Effector CD8-positive, alpha-beta T cell (primary cell): Measurements from ENCODE around the gene FAM229B.
"Not testable (repeated sequence)": the region's sequence is repeated elsewhere in the genome, so short reads cannot be mapped to it uniquely, and the experiment has no call there.

ENCODE experiments used
- DNase-seq: peaks from one replicate; lab custom pipeline; 2025; lab: John Stamatoyannopoulos, UW
- total RNA-seq, 4 experiments: gene quantifications; one replicate each; lab custom pipeline; 2026; lab: John Stamatoyannopoulos, UW

Gene FAM229B, protein sequence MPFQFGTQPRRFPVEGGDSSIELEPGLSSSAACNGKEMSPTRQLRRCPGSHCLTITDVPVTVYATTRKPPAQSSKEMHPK
- 0.88 to 1.9 (median 1.2) reads per million in 4 experiments for total RNA-seq

DNA sequence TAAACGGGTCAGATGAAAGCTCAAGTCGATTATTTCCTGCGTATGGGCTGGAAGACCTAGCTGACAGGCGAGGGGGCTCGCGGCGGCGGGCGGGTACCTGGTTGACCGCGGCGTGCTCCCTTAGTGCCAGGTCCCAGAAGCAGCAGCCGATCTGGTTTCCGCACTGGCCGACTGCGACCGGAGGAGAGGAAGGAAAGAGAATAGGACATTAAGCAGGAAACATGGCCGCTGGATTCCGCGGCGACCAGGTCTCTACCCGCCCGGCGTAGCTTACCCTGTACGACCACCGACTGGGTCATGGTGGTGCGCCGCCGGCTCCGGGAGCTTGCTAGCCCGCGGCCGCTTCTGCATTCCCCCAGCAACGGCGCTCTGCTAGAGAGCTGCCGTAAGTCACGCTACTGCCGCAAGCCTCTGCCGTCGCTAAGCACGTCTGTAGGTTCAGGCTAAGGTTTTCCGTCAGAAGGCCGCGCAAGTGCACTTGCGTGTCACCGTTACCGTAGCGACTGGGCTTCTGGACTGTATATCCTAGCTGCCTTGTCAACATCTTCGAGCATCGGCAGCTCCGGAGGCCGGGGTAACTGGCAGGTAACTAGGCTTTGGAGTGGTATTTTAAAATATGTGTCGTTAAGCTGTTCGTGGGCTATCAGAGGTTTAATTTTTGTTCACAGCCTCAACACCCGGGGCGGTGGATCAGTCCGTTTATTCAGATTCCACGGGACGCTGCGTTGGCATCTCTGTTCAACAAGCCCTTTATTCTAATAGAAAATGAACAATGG is at the start of gene FAM229B, which contains the start of gene TUBE1:
Gene FAM229B (plus strand): TSS at position 456 of the 776 bp plus-strand sequence. CDS start 11,693 bp downstream, outside the sequence.
Gene TUBE1 (minus strand): TSS at position 347 of the 776 bp plus-strand sequence. CDS start 48 bp downstream, at position 299.
- peak; percentile 81 for DNase-seq

DNA sequence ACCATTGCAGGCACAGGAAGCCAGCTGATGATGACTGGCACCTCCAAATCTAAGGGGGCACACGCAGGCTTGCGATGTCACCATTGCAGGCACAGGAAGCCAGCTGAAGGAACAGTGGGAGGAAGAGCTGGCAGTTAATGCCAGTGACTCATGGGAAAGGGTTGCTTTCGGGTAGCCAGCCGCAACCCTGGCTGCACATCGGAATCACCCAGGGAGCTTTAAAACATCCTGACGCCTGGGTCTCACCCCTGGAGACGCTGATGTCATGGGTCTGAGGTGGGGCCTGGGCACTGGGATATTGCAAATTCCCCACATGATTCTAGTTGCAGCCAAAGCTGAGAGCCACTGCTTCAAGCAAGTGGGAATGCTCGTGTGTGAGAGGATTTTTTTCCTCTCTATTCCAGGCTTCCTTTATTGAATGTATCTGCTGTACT is 49.6 kb upstream of the FAM229B start:
- no peak for DNase-seq

DNA sequence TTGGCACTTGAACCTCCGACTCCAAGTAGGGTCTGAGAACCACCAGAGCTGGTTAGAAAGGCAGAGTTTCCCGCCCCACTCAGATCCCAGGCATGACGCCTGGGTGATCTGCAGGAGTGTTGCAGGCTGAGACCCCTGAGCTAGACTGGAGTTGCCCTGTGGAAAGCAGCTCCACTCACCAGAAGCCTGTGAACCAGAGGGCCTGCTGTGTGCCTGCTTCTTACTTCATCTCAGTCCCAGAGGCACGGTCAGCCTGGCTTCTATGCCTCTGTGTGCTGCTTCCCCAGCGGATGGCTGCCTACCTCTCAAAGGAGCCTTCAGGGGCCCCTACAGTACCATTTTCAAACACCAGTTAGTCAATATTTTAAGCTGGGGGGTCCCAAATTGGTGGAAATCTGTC is 49.1 kb upstream of the FAM229B start:
- no peak for DNase-seq

DNA sequence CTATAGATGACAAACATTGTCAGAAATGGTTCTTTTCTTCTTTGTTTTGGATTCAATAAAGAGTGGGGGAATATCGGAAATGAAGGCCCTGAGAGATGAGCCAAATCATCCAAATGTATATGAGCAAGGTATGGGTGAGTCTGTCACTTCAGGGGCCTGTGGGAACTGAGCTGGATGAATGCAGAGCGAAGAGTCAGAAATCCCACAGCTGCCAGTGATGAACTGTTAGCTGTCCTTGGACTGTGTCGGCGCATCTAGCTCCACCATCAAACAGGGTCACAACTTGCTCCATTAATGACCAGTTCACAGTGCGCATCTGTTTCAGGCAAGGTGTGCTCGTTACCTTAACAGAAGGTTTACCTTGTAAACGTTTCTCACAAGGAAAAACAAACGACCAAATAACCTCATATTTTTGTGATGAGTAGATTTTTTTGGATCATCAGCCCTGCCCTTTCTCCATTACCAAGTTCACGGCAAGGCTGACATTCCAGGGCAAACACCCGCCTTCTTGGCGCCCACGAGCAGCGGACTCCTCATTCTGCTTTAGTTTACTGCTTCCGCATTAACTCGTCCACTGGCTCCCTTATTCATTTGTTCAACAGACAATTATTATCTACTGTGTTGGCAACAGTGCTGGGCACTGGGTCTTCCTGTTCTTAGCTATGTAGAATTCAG is 48.5 kb upstream of the FAM229B start:
- no peak for DNase-seq

DNA sequence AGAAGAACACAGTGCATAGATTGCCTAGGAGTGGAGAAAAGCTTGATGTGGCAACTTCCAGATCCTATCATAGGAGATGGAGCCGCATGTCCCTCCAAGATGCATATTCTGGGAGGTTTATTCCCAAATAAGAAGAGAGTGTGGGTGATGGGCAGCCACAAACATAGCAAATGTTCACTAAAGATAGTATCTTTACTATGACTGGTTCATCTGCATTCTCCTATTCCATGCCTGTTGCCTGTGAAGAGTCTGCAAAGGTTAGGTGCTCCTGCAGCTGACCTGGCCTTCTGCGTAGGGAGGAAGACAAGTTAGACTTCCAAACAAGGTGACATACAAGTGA is 48.0 kb upstream of the FAM229B start:
- DNase-seq: no peak

DNA sequence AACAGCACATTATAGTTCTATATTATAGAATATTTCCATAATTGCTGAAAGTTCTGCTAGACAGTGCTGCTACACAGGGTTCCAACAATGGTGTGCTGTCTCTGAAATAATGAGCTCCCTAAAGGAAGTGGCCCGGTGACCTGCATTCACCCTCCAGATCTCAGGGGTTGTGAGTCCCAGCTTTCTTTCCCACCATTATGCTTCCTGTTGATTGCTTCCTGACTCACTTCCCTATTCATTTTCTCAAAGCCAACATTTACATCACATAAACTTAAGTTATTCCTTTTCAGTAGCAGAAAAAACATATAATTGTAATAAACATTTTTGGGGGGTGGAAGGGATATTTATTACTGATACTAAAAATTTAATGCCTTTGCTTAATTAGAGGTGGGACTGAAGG is 46.4 kb upstream of the FAM229B start:
- DNase-seq: no peak

DNA sequence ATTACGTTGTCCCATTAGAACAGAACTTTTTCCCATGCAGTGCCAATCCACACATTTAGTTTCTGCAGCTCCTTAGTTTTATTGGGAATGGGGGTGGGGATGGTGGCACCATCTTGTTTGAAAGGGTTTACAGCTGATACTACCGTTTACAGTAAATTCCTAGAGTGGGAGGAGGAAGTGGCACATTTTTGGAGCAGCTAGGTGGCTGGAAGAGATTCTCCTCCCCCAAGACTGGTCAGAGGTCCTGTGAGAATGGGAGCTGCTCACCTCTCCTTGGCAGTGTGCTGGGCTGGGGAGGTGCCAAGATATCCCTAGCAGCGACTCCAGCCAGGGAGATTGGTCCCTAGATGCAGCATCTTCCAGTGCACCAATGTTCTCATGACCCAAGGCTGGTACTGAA is 45.9 kb upstream of the FAM229B start:
- DNase-seq: no peak

DNA sequence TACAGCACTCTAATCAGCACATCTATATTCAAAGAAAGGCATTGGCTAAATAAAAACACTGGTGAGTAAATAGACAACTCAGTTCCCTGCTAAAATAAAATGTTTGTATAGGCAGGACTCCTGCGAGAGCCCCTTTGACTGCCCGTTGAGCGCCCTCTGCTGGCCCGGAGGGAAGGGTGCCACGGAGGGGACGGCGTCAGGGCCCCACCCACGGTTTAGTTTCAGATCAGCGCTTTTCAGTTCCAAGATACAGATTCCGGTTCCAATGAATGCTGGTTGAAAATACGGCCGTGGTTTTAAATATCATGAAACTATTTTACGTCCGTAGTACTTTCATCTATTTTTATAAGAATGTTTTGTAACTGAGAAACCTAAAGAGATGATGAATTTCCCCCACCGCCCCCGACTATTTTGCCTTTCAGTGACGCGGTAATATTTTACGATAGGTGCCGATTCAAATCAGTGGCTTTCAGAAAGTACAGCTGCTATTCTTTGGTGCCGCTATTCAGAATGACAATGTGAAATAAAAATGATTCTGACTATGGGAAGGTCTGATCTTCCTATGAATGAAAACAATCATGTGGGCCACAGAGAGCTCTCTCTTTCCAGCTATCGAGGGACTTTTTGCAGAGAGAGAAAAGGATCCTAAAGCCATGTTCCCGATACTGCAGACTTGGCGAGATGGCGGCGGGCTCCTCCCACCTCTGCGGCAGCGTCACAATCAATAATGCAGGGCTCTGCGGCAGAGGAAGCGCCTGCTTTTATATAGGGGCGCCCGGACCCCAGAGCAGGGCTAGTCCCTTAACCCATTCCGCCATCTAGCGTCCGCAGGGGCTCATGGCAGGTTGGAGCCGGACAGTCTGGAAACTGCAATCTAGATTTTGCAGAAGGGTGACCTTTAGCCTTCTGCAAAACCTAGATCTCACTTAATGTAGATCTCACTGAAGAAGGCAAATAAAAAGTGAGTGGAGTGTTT is 44.1 kb upstream of the FAM229B start:
- DNase-seq: peak; percentile 94

DNA sequence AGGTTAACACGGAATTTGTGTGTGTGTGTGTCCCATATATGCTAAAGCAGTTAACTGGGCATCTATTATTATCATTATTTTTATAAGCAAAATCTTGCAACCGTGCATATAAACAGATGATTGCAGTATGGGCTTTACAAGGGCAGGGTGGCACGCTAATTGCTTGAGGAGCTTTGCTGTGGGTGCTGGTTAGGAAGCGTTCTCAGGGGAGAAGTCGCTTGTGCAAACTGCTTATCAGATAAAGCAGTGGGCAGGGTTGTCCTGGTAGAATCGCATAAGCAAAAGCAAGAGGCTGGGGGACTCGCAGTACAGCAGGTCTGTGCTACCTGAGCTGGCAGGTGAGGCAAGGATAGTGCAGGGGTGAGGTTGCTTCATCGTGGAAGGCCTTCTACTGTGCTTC is 43.2 kb upstream of the FAM229B start:
- no peak for DNase-seq

DNA sequence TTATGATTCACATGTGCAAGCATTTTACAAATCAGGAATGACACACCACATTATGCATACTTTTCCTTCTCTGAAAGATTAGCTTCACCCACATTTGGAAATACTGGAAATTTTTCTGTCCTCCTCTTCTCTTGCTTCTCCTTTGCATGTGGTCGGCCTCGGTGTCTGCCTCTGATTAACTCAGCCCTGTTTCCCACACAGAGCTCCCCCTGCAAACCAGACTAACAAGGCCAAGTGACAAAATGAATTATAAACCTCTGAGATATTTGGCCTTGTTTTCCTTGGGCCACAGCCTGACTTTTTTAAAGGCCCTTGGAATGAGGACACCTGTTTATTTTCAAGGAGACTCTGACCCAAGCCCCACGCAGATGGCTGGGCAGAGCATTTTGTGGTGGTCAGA is 42.5 kb upstream of the FAM229B start:
- DNase-seq: no peak

DNA sequence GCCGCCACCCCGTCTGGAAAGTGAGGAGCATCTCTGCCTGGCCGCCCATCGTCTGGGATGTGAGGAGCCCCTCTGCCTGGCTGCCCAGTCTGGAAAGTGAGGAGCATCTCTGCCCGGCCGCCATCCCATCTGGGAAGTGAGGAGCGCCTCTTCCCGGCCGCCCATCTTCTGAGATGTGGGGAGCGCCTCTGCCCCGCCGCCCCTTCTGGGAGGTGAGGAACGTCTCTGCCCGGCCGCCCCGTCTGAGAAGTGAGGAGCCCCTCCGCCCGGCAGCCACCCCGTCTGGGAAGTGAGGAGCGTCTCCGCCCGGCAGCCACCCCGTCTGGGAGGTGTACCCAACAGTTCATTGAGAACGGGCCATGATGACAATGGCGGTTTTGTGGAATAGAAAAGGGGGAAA is 39.9 kb upstream of the FAM229B start:
- not testable (repeated sequence) for DNase-seq

DNA sequence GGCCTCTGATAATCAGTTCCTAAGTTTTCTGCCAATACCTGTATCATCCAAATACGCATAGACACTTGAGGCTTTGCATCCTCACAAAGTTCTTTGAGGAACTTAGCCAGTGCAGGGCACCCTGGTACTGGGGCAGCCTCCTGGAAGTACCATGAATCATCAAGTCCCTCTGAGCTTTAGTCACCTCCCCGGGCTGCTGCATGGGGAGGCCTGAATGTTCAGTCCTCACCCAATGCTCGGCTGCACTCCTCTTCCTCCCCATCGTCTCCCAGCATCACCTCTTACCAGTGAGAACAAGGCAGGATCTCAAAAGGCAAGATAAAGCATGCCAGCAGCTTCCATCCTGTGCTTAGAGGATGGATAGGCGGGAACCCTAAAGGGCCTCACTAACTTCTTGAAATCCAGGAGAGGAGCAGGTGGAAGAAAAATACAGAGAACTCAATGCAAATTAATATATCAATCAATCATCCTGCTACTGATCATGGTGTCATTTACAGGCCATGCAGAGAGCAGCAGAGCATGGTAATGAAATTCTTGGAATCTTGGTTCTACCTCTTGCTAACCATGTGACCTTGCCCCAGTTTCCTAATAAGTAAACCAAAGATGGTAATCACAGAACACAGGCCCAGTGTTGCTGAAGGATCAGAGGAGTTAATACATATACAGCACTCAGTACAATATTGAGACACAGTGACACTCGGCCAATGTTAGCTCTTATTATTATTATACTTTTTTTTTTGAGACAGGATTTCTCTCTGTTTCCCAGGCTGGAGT is 38.2 kb upstream of the FAM229B start:
- DNase-seq: no peak

DNA sequence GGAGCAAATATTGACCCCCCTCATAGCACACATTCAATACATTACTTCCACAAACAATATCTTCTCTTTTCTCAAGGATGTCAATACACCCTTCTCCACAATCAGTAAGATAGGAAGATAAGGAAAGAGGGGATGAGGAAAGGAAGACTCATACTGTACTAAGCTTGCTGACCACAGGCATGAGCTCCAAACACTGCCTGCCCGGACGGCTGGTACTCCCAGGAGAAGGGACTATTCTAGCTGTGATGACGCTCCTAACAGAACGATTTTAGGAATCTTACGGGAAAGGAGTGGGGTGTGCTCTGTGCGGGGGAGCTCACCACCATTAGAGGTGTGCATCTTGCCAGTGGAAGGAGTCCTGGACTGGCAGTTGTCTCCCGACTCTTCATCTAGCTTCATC is 37.4 kb upstream of the FAM229B start:
- no peak for DNase-seq

DNA sequence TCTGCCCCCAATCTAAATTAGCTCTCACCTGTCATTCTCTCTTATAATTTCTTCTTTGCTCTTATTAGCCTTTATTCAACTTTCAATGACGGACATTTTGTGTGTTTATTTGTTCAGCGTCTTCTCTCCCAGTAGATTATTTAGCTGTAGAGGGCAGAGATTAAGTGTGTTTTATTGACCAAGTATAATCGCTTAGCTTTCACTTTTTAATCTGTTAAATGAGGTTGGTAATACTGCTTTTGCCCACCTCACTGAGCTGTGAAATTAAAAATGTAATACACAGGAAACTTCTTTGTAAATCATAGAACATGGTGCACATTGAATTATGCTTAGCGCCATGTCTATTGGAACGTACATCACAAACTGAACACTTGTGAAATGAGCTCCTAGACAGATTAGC is 37.0 kb upstream of the FAM229B start:
- DNase-seq: no peak

DNA sequence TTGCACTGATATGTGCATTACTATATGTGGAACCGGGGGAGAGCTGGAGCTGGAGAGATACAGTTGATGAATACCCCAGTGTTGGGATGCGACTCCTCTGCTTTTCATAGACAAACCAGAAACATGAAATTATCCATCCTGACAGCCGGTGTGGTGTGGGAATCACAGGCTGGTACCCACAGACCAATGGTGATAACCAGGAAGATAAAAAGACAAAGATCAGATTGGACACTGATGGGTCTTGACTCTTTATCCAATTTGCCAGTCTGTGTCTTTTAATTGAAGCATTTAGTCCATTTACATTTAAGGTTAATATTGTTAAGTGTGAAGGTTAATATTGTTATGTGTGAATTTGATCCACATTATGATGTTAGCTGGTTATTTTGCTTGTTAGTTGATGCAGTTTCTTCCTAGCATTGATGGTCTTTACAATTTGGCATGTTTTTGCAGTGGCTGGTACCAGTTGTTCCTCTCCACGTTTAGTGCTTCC is 36.1 kb upstream of the FAM229B start:
- DNase-seq: not testable (repeated sequence)

DNA sequence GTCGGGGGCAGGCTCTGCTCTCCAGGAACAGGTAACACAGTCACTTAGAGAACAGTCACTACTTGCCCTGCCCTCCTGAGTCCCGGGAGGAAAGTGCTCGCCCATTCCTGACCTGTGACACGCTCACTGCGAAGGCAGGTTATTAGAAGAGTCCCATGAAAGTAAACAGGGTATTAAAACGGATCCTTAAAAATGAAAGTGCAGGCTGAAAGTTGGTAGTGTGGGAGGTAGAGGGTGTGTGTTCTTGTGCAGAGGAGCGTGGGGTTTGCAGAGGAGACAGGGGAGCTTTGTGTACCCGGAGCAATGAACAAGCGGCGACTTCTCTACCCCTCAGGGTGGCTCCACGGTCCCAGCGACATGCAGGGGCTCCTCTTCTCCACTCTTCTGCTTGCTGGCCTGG is 33.4 kb upstream of the FAM229B start, which contains the start of gene CCN6:
Gene CCN6 (plus strand): TSS at position 104 of the 400 bp plus-strand sequence. CDS start 254 bp downstream, at position 358.
- no peak for DNase-seq

DNA sequence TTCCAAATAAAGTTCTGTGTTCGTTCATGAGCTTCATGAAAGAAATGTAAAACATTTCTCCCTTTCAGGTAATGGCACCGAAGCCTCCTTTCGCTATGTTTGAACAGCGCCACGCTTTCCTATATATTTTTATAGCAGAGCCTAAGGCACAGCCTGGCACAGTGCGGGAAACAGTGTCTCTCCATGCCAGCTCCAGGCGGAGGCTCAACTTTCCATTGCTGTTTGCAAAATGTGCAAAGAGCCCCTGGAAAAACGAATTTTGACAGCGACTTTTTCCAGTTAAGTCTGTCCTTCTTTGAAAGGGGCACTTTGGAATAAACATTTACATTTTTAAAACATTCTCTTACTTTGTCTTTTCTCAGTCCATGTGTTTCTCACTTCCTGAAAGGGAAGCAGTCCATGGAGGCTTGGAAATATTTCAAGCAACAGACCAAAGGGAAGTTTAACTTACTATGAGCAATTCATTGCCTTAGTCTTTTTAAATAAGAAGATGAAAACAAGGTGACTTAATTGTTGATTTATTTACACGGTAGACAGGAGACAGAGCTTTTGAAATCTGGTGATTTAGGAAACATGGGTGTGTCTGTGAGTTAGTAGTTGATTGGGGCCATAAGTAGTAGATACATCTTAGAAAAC is 32.7 kb upstream of the FAM229B start:
- DNase-seq: no peak

DNA sequence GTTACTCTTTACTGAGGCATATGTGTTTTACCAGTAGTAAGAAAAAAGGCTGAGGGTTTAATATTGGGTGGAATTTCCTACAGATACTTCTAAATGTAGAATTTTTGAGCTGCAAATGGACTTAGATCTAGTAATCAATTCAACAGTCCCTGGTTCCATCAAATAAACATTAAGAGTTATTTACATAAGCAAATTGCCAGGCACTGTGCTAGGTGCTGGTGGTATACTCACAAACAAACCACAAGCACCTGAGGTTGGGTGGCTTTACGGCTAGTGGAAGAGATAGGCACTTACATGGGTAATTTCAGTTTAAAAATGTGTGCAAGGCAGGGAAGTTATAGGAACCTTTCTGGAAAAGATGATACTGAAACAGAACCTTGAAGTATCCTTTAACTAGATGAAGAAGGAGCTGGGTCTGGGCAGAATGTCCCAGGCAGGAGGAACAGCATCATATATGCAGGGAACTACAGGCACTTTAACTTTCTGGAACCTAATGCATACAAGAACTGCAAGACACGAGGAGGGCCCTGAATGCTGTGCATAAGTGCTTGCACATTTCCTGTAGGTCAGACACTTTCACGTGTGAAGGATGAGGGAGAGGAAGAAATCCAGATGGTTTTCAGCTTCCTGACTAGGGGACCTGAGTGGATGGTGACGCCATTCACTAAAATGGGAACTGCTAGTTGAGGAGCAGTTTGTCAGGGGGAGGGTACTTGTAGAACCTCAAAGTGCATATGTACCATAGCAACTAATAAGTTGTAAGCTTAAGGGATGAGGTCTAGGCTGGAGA is 29.0 kb upstream of the FAM229B start:
- no peak for DNase-seq

DNA sequence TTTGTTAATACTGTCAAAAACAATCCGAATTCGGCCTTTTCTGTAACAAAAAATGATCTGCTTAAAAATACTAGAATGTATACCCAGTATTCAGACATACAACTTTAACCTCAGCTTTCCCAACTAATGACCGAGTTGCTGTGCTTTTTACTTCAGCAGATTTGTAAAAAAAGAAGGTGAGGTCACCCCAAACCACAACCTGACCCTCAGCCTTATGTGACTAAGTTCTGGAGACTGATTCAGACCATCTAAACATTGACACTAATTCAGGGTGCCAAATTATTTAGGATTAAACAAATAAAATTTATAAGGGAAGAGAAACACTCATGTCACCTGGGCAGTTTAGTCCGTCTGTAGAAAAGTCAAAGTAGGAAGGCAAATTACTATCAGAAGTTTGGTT is 25.8 kb upstream of the FAM229B start:
- DNase-seq: no peak
